Stimulated activated CD8-positive, alpha-beta memory T cell treated with anti-CD3 and anti-CD28 coated beads, Interleukin-15, amount 100 ng/mL, for 1 hour (primary cell): ENCODE results near the gene FKBP7.
A peak's percentile ranks its signal among the peaks of the same experiment; 100 is the strongest.
"Not testable (repeated sequence)": the region's sequence is repeated elsewhere in the genome, so short reads cannot be mapped to it uniquely, and the experiment has no call there.

Experiments used
- DNase-seq: peaks from one replicate; pipeline ENCODE4 v3.0.0-alpha.2; 2020; ENCODE audit warnings: low read depth

Gene FKBP7

GRCh38 chr2:178478439-178479274 lies at the start of gene FKBP7:
TSS of gene FKBP7 (minus strand) at chr2:178478600. CDS start at chr2:178478499, 101 bp downstream.
- peak; percentile 65 for DNase-seq

- DNase-seq: no peak
Measured at GRCh38 chr2:178527592-178527991, 49.2 kb upstream of the FKBP7 start.

GRCh38 chr2:178526256-178526655 lies 47.9 kb upstream of the FKBP7 start:
- DNase-seq: no peak

- not testable (repeated sequence) for DNase-seq
Measured at GRCh38 chr2:178525460-178525859, 47.1 kb upstream of the FKBP7 start.

GRCh38 chr2:178525010-178525409 lies 46.6 kb upstream of the FKBP7 start:
- not testable (repeated sequence) for DNase-seq

- DNase-seq: no peak
Measured at GRCh38 chr2:178523596-178524134, 45.3 kb upstream of the FKBP7 start.

- DNase-seq: peak; percentile 51
Measured at GRCh38 chr2:178522950-178523595, 44.7 kb upstream of the FKBP7 start.

- DNase-seq: no peak
Measured at GRCh38 chr2:178521304-178522150, 43.1 kb upstream of the FKBP7 start.

- DNase-seq: no peak
Measured at GRCh38 chr2:178517496-178517895, 39.1 kb upstream of the FKBP7 start.

GRCh38 chr2:178514664-178515063 lies 36.3 kb upstream of the FKBP7 start:
- DNase-seq: no peak

- no peak for DNase-seq
Measured at GRCh38 chr2:178513876-178514275, 35.5 kb upstream of the FKBP7 start.

GRCh38 chr2:178512484-178512883 lies 34.1 kb upstream of the FKBP7 start:
- no peak for DNase-seq

- DNase-seq: no peak
Measured at GRCh38 chr2:178510384-178510783, 32.0 kb upstream of the FKBP7 start.

- DNase-seq: no peak
Measured at GRCh38 chr2:178508646-178509045, 30.2 kb upstream of the FKBP7 start.

GRCh38 chr2:178506949-178507348 lies 28.5 kb upstream of the FKBP7 start:
- no peak for DNase-seq

- DNase-seq: no peak
Measured at GRCh38 chr2:178506524-178506923, 28.1 kb upstream of the FKBP7 start.

GRCh38 chr2:178506101-178506500 lies 27.7 kb upstream of the FKBP7 start:
- no peak for DNase-seq

- DNase-seq: no peak
Measured at GRCh38 chr2:178502751-178503150, 24.4 kb upstream of the FKBP7 start.

GRCh38 chr2:178499640-178500039 lies 21.2 kb upstream of the FKBP7 start:
- no peak for DNase-seq

- DNase-seq: no peak
Measured at GRCh38 chr2:178498137-178498536, 19.7 kb upstream of the FKBP7 start.

GRCh38 chr2:178496049-178496448 lies 17.6 kb upstream of the FKBP7 start:
- DNase-seq: no peak

- DNase-seq: no peak
Measured at GRCh38 chr2:178491612-178492011, 13.2 kb upstream of the FKBP7 start.
